Astrocyte (in vitro differentiated cells and primary cell): Measurements from ENCODE around the gene LSM14A. TPM values are rescaled to one million over a fixed set of nuclear protein-coding genes. Genes with fewer than 3 reads are reported as not detected.

ENCODE experiments used
- DNase-seq: peaks from one replicate; pipeline ENCODE4 v3.0.0-alpha.2; 2010; ENCODE audit warnings: low read depth
- FAIRE-seq: peaks from 2 replicates; lab custom pipeline; 2011; peaks lifted over from hg19 to GRCh38; lab: Jason Lieb, UNC
- H2AFZ ChIP-seq: 2 replicates; pipeline ENCODE4 v1.6.0; 2012; ENCODE audit warnings: low read depth, low read length, inconsistent platforms
- H3K27ac ChIP-seq: 2 replicates; pipeline ENCODE4 v1.5.1; 2011; ENCODE audit warnings: low read depth, low read length, inconsistent platforms
- H3K27me3 ChIP-seq: 2 replicates; pipeline ENCODE4 v1.6.0; 2011; ENCODE audit warnings: low read length, inconsistent platforms; ENCODE audit not compliant: insufficient read depth
- H3K36me3 ChIP-seq: 2 replicates; pipeline ENCODE4 v1.5.1; 2011; ENCODE audit warnings: low read length, inconsistent platforms; ENCODE audit not compliant: insufficient read depth
- H3K4me1 ChIP-seq: 2 replicates; pipeline ENCODE4 v1.5.1; 2011; ENCODE audit warnings: low read length, inconsistent platforms; ENCODE audit not compliant: insufficient read depth
- H3K4me2 ChIP-seq: 2 replicates; pipeline ENCODE4 v1.6.0; 2012; ENCODE audit warnings: low read length, inconsistent platforms
- H3K4me3 ChIP-seq: 2 replicates; pipeline ENCODE4 v1.5.1; 2011; ENCODE audit warnings: low read depth, mild to moderate bottlenecking, low read length, inconsistent platforms; ENCODE audit not compliant: insufficient read depth
- H3K79me2 ChIP-seq: 2 replicates; pipeline ENCODE4 v1.6.0; 2012; ENCODE audit warnings: mild to moderate bottlenecking, low read length, inconsistent platforms; ENCODE audit not compliant: insufficient read depth
- H3K9ac ChIP-seq: 2 replicates; pipeline ENCODE4 v1.6.0; 2012; ENCODE audit warnings: mild to moderate bottlenecking, low read length, inconsistent platforms
- H3K9me3 ChIP-seq: 2 replicates; pipeline ENCODE4 v1.5.1; 2012; ENCODE audit warnings: low read depth, mild to moderate bottlenecking, low read length, inconsistent platforms; ENCODE audit not compliant: insufficient read depth
- H4K20me1 ChIP-seq: 2 replicates; pipeline ENCODE4 v1.6.0; 2012; ENCODE audit warnings: low read length, inconsistent platforms; ENCODE audit not compliant: insufficient read depth
- H3K27ac Mint-ChIP-seq: one replicate; pipeline ENCODE4 v1.8.0; 2021; ENCODE audit warnings: mild to moderate bottlenecking, mixed read lengths; ENCODE audit not compliant: unreplicated experiment
- H3K27me3 Mint-ChIP-seq: one replicate; pipeline ENCODE4 v1.8.0; 2021; ENCODE audit warnings: low read depth, mixed read lengths; ENCODE audit not compliant: unreplicated experiment
- H3K36me3 Mint-ChIP-seq: one replicate; pipeline ENCODE4 v1.8.0; 2021; ENCODE audit warnings: low read depth, mixed read lengths; ENCODE audit not compliant: unreplicated experiment
- H3K4me1 Mint-ChIP-seq: one replicate; pipeline ENCODE4 v1.8.0; 2021; ENCODE audit warnings: low read depth, mixed read lengths; ENCODE audit not compliant: unreplicated experiment
- H3K4me3 Mint-ChIP-seq: one replicate; pipeline ENCODE4 v1.8.0; 2021; ENCODE audit warnings: mild to moderate bottlenecking, moderate library complexity, mixed read lengths; ENCODE audit not compliant: unreplicated experiment
- H3K9me3 Mint-ChIP-seq: one replicate; pipeline ENCODE4 v1.8.0; 2021; ENCODE audit warnings: mild to moderate bottlenecking, mixed read lengths; ENCODE audit not compliant: unreplicated experiment
- EZH2 ChIP-seq: IDR thresholded peaks from 2 replicates; pipeline ENCODE4 v1.6.1; 2012; ENCODE audit warnings: mild to moderate bottlenecking, low read length, inconsistent platforms; ENCODE audit not compliant: insufficient read depth
- total RNA-seq: library from RNA; stranded (reverse); gene quantifications from 2 replicates; pipeline ENCODE4 v1.2.1, GENCODE V29; 2021
- TF ChIP-seq, protein P1 (sequence below): IDR thresholded peaks from 2 replicates; pipeline ENCODE4 v1.5.1; 2011; ENCODE audit warnings: low read depth, mild to moderate bottlenecking, inconsistent platforms, low read length, moderate library complexity; ENCODE audit not compliant: insufficient read depth

The LSM14A gene
- total RNA-seq, 1 donor from 2014 or later, result 88.4 TPM

DNA sequence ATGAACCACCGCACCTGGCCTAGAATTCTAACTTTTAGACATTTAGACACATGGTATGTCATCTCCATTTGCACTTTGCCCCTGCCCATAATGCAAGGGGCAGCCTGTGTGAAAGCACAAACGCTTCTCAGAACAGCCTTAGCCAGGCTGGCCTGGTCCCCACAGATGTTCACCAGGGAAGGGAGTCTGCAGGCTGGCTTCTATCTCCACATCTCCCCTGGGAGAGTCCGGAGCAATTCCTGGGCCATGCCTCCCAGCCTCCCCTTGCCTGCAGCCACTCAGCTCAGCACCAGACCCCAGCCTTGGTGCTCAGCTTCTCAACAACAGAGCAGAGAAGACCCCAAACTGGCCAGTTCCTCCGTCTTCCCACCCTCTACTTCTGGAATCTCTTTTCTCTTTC, 21.7 kb upstream of the LSM14A start:
- H3K9me3 Mint-ChIP-seq, result peaks cover 3% of the 10 kb centered on the region
- no peaks in the 10 kb centered on the region for H3K4me1 Mint-ChIP-seq
- Histone ChIP-seq H4K20me1 (no peaks in the 10 kb centered on the region), H3K4me2 (no peak overlapping the region), H3K79me2 (no peaks in the 10 kb centered on the region), H3K9me3 (no peaks in the 10 kb centered on the region), H3K27me3 (peaks cover 3% of the 10 kb centered on the region), H3K9ac (no peak overlapping the region), H3K4me3 (no peak overlapping the region), H3K36me3 (no peaks in the 10 kb centered on the region), H3K27ac (no peak overlapping the region), H2AFZ (no peak overlapping the region), H3K4me1 (no peaks in the 10 kb centered on the region)
- no peaks in the 10 kb centered on the region for H3K36me3 Mint-ChIP-seq
- H3K4me3 Mint-ChIP-seq, result no peak overlapping the region
- no peak overlapping the region for H3K27ac Mint-ChIP-seq
- FAIRE-seq (no peak), DNase-seq (no peak)
- peaks cover 6% of the 10 kb centered on the region for H3K27me3 Mint-ChIP-seq
- TF ChIP-seq EZH2, result no peak
- TF ChIP-seq, protein P1, sequence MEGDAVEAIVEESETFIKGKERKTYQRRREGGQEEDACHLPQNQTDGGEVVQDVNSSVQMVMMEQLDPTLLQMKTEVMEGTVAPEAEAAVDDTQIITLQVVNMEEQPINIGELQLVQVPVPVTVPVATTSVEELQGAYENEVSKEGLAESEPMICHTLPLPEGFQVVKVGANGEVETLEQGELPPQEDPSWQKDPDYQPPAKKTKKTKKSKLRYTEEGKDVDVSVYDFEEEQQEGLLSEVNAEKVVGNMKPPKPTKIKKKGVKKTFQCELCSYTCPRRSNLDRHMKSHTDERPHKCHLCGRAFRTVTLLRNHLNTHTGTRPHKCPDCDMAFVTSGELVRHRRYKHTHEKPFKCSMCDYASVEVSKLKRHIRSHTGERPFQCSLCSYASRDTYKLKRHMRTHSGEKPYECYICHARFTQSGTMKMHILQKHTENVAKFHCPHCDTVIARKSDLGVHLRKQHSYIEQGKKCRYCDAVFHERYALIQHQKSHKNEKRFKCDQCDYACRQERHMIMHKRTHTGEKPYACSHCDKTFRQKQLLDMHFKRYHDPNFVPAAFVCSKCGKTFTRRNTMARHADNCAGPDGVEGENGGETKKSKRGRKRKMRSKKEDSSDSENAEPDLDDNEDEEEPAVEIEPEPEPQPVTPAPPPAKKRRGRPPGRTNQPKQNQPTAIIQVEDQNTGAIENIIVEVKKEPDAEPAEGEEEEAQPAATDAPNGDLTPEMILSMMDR, result no peak

DNA sequence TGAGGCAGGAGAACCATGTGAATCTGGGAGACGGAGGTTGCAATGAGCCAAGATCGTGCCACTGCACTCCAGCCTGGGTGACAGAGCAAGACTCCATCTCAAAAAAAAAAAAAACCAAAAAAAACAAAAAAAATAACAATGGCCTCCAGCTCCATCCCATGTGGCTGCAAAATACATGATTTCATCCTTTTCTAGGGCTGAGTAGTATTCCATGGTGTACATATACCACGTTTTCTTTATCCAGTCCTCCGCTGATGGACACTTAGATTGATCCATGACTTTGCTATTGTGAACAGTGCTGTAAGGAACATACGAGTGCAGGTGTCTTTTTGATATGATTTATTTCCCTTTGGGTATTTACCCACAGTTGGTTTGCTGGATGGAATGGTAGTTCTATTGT, 20.9 kb upstream of the LSM14A start:
- no peak overlapping the region for H3K27ac Mint-ChIP-seq
- no peaks in the 10 kb centered on the region for H3K4me1 Mint-ChIP-seq
- no peaks in the 10 kb centered on the region for H3K36me3 ChIP-seq
- no peaks in the 10 kb centered on the region for H3K79me2 ChIP-seq
- H3K27me3 Mint-ChIP-seq, result peaks cover 6% of the 10 kb centered on the region
- peaks cover 3% of the 10 kb centered on the region for H3K9me3 Mint-ChIP-seq
- H3K9me3 ChIP-seq, result no peaks in the 10 kb centered on the region
- no peaks in the 10 kb centered on the region for H4K20me1 ChIP-seq
- H3K27me3 ChIP-seq, result peaks cover 3% of the 10 kb centered on the region
- H3K4me2 ChIP-seq, result no peak overlapping the region
- TF ChIP-seq, protein P1, result no peak
- TF ChIP-seq EZH2, result no peak
- no peaks in the 10 kb centered on the region for H3K4me1 ChIP-seq
- no peak for DNase-seq
- FAIRE-seq, result no peak
- H3K27ac ChIP-seq, result no peak overlapping the region
- no peak overlapping the region for H3K4me3 Mint-ChIP-seq
- no peaks in the 10 kb centered on the region for H3K36me3 Mint-ChIP-seq
- H3K4me3 ChIP-seq, result no peak overlapping the region
- H3K9ac ChIP-seq, result no peak overlapping the region
- no peak overlapping the region for H2AFZ ChIP-seq

DNA sequence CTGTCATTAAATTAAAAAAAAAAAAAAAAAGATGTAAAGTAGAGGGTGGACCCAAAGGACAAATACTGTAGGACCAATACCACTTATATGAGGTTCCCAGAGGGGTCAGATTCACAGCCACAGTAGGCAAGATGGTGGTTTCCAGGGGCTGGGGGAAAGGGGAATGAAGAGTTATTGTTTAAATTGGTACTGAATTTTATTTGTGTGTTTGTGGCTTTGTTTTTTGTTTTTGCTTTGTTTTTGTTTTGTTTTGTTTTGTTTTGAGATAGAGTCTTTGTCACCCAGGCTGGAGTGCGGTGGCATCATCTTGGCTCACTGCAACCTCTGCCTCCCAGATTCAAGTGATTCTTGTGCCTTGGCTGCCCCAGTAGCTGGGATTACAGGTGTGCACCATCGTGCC, 17.9 kb upstream of the LSM14A start:
- Mint-ChIP-seq H3K27ac (no peak overlapping the region), H3K4me3 (no peak overlapping the region), H3K36me3 (no peaks in the 10 kb centered on the region), H3K4me1 (no peaks in the 10 kb centered on the region), H3K9me3 (peaks cover 3% of the 10 kb centered on the region), H3K27me3 (no peaks in the 10 kb centered on the region)
- no peaks in the 10 kb centered on the region for H4K20me1 ChIP-seq
- peaks cover 3% of the 10 kb centered on the region for H3K27me3 ChIP-seq
- H3K4me3 ChIP-seq, result no peak overlapping the region
- TF ChIP-seq, protein P1, result no peak
- TF ChIP-seq EZH2, result no peak
- no peaks in the 10 kb centered on the region for H3K4me1 ChIP-seq
- H3K36me3 ChIP-seq, result no peaks in the 10 kb centered on the region
- H3K27ac ChIP-seq, result no peak overlapping the region
- FAIRE-seq (no peak), DNase-seq (no peak)
- no peak overlapping the region for H2AFZ ChIP-seq
- no peak overlapping the region for H3K9ac ChIP-seq
- no peak overlapping the region for H3K4me2 ChIP-seq
- H3K79me2 ChIP-seq, result no peaks in the 10 kb centered on the region
- H3K9me3 ChIP-seq, result no peaks in the 10 kb centered on the region
